Thyroid gland (tissue), 4 donors: Measurements from ENCODE around the gene GDF3.

ENCODE experiments used
- CTCF ChIP-seq, 6 experiments: fragments of 200-600 bp in 3 of 6; fragments of 450-650 bp in 3 of 6; sonication (generic) in 3 of 6; IDR thresholded peaks; one replicate each; pipeline ENCODE4 v1.5.1; 2016 to 2019; ENCODE audit warnings: antibody characterized with exemption in 6 of 6, mild to moderate bottlenecking in 2 of 6, inconsistent platforms in 1 of 6, moderate library complexity in 1 of 6
- POLR2A ChIP-seq, 2 donors: fragments of 450-650 bp; IDR thresholded peaks; one replicate each; pipeline ENCODE4 v1.6.1; 2017; ENCODE audit warnings: antibody characterized with exemption in 2 of 2, mild to moderate bottlenecking in 2 of 2, moderate library complexity in 1 of 2

- TF ChIP-seq CTCF (IDR thresholded peaks at IDR 0.05) (no peak), POLR2A (IDR thresholded peaks at IDR 0.05) (no peak)
Measured at GRCh38 chr12:7681535-7681934, 14.0 kb downstream of the GDF3 start.
